Tongue (tissue), 2 donors: ENCODE measurements around the gene SLC25A27. TPM values are rescaled to one million over a fixed set of nuclear protein-coding genes. Genes with fewer than 3 reads are reported as not detected.

Experiments
- DNase-seq: peaks from one replicate; pipeline ENCODE4 v3.0.0-alpha.2; 2015
- total RNA-seq: library from RNA; depleted of rRNA; stranded (reverse); fragments of >200 nt; gene quantifications from one replicate; pipeline ENCODE4 v1.2.3, GENCODE V29; 2014

SLC25A27 gene
- total RNA-seq, 1 donor from 2014 or later = 20.1 TPM

DNA sequence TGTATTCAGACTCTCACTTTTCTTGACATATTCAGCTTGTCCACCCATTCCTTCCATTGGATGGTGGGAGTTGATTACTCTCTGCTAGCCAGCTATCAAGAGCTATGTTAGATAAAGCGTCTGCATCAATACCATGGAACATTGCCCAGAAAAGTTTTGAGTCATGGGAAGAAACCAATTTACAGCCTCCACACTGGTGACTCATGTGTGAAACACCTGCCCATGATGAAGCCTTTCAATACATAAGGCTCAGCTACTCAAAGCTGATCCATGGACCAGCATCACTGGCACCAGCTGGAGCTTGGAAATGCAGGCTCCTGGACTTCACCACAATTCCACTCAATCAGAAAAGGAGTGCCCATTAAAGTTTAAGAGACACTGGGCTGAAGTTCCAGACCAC, 66.3 kb downstream of the SLC25A27 start:
- DNase-seq = no peak

DNA sequence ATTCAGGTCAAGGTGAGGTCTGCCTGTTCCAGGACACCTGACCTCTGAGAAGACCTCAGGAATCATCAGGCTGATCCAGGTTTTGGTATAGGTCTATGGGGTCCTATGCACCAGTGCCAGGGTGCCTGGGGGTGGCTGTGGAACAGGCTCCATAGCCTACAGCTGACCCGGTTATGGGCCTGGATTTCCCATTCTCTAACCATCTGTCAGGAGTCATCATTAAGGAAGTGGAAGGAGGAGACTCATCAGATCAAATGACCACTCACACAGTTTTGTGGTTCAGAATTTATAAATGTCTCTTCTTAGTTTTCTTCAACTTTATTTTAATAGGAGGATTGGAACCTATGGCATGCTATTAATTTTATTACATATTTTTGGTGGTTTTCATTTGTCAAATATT, 67.6 kb downstream of the SLC25A27 start:
- no peak for DNase-seq

Other genes starting within 250 kb of the SLC25A27 start
- 10.8 TPM for gene RCAN2, start 161.5 kb upstream of the SLC25A27 start, total RNA-seq
- gene CYP39A1, start 157 bp upstream of the SLC25A27 start, total RNA-seq = 13.5 TPM
- 1.4 TPM for gene TDRD6, start 34.9 kb downstream of the SLC25A27 start, total RNA-seq
- gene PLA2G7, start 82.4 kb downstream of the SLC25A27 start, total RNA-seq = 0.82 TPM
- 0.31 TPM for gene ANKRD66, start 94.0 kb downstream of the SLC25A27 start, total RNA-seq
- not detected for gene MEP1A, start 140.4 kb downstream of the SLC25A27 start, total RNA-seq